Measurements from ENCODE around the gene APOBEC3H.

DNA sequence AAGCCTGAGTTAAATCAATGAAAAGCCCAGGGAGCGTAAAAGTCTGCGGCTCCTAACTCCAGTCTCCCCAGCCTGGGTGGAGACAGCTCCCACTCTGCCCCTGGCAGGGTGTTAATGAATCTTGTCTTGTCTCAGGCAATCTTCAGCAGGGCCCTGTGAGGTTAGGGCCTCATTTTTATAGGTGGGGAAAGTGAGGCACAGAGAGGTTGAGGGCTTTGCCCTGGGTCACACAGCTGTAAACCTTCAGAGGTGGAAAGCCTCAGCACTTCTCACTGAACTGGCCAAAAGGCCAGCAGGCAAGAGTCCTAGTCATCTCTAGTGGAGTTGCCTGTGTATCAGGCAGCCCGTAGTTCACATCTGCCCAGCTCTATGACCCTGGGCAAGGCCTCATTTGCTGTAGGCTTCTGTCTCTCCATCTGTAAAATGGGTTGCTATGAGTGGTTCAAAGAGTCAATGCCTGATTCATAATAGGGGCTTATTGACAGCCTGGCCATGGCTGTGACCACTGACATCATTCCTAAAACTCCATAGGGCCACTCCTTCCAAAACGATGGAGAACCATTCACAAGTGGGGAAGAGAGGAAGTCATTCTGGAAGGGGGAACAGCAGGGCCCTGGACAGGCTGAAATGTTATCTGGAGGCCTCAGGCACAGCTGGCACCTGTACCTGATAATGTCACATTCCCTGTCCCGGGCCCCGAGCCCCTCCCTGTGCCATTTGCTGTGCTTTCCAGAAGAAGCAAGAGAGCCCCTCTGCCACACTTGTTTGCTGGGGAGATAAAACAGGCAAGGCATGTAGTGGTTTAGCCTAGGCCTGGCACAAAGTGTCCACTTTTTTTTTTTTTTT lies 49.4 kb downstream of the APOBEC3H start:
- TF ChIP-seq, protein P1, sequence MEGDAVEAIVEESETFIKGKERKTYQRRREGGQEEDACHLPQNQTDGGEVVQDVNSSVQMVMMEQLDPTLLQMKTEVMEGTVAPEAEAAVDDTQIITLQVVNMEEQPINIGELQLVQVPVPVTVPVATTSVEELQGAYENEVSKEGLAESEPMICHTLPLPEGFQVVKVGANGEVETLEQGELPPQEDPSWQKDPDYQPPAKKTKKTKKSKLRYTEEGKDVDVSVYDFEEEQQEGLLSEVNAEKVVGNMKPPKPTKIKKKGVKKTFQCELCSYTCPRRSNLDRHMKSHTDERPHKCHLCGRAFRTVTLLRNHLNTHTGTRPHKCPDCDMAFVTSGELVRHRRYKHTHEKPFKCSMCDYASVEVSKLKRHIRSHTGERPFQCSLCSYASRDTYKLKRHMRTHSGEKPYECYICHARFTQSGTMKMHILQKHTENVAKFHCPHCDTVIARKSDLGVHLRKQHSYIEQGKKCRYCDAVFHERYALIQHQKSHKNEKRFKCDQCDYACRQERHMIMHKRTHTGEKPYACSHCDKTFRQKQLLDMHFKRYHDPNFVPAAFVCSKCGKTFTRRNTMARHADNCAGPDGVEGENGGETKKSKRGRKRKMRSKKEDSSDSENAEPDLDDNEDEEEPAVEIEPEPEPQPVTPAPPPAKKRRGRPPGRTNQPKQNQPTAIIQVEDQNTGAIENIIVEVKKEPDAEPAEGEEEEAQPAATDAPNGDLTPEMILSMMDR (conservative IDR thresholded peaks at IDR 0.05; ENCODE audit: low read depth in 2 of 2) = no peak
- TF ChIP-seq EZH2phosphoT487 (IDR thresholded peaks at IDR 0.05; ENCODE audit: unreplicated experiment) = no peak
- TF ChIP-seq, protein P2, sequence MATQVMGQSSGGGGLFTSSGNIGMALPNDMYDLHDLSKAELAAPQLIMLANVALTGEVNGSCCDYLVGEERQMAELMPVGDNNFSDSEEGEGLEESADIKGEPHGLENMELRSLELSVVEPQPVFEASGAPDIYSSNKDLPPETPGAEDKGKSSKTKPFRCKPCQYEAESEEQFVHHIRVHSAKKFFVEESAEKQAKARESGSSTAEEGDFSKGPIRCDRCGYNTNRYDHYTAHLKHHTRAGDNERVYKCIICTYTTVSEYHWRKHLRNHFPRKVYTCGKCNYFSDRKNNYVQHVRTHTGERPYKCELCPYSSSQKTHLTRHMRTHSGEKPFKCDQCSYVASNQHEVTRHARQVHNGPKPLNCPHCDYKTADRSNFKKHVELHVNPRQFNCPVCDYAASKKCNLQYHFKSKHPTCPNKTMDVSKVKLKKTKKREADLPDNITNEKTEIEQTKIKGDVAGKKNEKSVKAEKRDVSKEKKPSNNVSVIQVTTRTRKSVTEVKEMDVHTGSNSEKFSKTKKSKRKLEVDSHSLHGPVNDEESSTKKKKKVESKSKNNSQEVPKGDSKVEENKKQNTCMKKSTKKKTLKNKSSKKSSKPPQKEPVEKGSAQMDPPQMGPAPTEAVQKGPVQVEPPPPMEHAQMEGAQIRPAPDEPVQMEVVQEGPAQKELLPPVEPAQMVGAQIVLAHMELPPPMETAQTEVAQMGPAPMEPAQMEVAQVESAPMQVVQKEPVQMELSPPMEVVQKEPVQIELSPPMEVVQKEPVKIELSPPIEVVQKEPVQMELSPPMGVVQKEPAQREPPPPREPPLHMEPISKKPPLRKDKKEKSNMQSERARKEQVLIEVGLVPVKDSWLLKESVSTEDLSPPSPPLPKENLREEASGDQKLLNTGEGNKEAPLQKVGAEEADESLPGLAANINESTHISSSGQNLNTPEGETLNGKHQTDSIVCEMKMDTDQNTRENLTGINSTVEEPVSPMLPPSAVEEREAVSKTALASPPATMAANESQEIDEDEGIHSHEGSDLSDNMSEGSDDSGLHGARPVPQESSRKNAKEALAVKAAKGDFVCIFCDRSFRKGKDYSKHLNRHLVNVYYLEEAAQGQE (IDR thresholded peaks at IDR 0.05; ENCODE audit: unreplicated experiment) = no peak
- no peak for TF ChIP-seq ZNF114 (CRISPR knock-in tag; IDR thresholded peaks at IDR 0.05)
- no peak for TF ChIP-seq POLR2AphosphoS5 (IDR thresholded peaks at IDR 0.05; ENCODE audit: low read depth)
- TF ChIP-seq EZH2 (IDR thresholded peaks at IDR 0.05; ENCODE audit: low read depth, unreplicated experiment) = no peak
- no peak for TF ChIP-seq ZNF331 (CRISPR knock-in tag; IDR thresholded peaks at IDR 0.05; ENCODE audit: low read depth)
- no peak for TF ChIP-seq CREB1 (CRISPR knock-in tag; IDR thresholded peaks at IDR 0.05; ENCODE audit: low read depth)
- TF ChIP-seq, protein P3, sequence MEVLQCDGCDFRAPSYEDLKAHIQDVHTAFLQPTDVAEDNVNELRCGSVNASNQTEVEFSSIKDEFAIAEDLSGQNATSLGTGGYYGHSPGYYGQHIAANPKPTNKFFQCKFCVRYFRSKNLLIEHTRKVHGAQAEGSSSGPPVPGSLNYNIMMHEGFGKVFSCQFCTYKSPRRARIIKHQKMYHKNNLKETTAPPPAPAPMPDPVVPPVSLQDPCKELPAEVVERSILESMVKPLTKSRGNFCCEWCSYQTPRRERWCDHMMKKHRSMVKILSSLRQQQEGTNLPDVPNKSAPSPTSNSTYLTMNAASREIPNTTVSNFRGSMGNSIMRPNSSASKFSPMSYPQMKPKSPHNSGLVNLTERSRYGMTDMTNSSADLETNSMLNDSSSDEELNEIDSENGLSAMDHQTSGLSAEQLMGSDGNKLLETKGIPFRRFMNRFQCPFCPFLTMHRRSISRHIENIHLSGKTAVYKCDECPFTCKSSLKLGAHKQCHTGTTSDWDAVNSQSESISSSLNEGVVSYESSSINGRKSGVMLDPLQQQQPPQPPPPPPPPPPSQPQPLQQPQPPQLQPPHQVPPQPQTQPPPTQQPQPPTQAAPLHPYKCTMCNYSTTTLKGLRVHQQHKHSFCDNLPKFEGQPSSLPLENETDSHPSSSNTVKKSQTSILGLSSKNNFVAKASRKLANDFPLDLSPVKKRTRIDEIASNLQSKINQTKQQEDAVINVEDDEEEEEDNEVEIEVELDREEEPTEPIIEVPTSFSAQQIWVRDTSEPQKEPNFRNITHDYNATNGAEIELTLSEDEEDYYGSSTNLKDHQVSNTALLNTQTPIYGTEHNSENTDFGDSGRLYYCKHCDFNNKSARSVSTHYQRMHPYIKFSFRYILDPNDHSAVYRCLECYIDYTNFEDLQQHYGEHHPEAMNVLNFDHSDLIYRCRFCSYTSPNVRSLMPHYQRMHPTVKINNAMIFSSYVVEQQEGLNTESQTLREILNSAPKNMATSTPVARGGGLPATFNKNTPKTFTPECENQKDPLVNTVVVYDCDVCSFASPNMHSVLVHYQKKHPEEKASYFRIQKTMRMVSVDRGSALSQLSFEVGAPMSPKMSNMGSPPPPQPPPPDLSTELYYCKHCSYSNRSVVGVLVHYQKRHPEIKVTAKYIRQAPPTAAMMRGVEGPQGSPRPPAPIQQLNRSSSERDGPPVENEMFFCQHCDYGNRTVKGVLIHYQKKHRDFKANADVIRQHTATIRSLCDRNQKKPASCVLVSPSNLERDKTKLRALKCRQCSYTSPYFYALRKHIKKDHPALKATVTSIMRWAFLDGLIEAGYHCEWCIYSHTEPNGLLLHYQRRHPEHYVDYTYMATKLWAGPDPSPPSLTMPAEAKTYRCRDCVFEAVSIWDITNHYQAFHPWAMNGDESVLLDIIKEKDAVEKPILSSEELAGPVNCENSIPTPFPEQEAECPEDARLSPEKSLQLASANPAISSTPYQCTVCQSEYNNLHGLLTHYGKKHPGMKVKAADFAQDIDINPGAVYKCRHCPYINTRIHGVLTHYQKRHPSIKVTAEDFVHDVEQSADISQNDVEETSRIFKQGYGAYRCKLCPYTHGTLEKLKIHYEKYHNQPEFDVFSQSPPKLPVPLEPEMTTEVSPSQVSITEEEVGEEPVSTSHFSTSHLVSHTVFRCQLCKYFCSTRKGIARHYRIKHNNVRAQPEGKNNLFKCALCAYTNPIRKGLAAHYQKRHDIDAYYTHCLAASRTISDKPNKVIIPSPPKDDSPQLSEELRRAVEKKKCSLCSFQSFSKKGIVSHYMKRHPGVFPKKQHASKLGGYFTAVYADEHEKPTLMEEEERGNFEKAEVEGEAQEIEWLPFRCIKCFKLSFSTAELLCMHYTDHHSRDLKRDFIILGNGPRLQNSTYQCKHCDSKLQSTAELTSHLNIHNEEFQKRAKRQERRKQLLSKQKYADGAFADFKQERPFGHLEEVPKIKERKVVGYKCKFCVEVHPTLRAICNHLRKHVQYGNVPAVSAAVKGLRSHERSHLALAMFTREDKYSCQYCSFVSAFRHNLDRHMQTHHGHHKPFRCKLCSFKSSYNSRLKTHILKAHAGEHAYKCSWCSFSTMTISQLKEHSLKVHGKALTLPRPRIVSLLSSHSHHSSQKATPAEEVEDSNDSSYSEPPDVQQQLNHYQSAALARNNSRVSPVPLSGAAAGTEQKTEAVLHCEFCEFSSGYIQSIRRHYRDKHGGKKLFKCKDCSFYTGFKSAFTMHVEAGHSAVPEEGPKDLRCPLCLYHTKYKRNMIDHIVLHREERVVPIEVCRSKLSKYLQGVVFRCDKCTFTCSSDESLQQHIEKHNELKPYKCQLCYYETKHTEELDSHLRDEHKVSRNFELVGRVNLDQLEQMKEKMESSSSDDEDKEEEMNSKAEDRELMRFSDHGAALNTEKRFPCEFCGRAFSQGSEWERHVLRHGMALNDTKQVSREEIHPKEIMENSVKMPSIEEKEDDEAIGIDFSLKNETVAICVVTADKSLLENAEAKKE (CRISPR knock-in tag; IDR thresholded peaks at IDR 0.05) = no peak
- TF ChIP-seq JUNB (IDR thresholded peaks at IDR 0.05; ENCODE audit: unreplicated experiment) = no peak
